GM23338 (cell line): ENCODE data around the gene UBL4A. TPM values are rescaled to one million over a fixed set of nuclear protein-coding genes. Genes with fewer than 3 reads are reported as not detected.

Experiments
- ATAC-seq: fragments of 200-7000 bp; cut with Tn5 transposase; 3 replicates; pipeline ENCODE4 v1.9.1; 2020
- DNase-seq: peaks from one replicate; pipeline ENCODE4 v3.0.0-alpha.2; 2015; ENCODE audit warnings: low spot score
- H2AFZ ChIP-seq: fragments of 200-600 bp; sonication (generic); 2 replicates; pipeline ENCODE4 v1.8.0; 2016; ENCODE audit warnings: antibody characterized with exemption, mild to moderate bottlenecking, moderate library complexity
- H3F3A ChIP-seq: fragments of 200-600 bp; sonication (generic); replicated peaks from 2 replicates; pipeline ENCODE4 v1.8.0; 2017; ENCODE audit warnings: antibody characterized with exemption, mixed run types, low read depth
- H3K27ac ChIP-seq: fragments of 200-600 bp; sonication (generic); 2 replicates; pipeline ENCODE4 v1.6.1; 2016; ENCODE audit warnings: low read depth
- H3K27me3 ChIP-seq: fragments of 200-600 bp; sonication (generic); 2 replicates; pipeline ENCODE4 v1.8.0; 2016; ENCODE audit warnings: mild to moderate bottlenecking, mixed run types, moderate library complexity; ENCODE audit not compliant: insufficient read depth
- H3K36me3 ChIP-seq: fragments of 200-600 bp; sonication (generic); 2 replicates; pipeline ENCODE4 v1.8.0; 2016; ENCODE audit warnings: mild to moderate bottlenecking; ENCODE audit not compliant: insufficient read depth
- H3K4me1 ChIP-seq: fragments of 200-600 bp; sonication (generic); 2 replicates; pipeline ENCODE4 v1.8.0; 2016; ENCODE audit warnings: mild to moderate bottlenecking, moderate library complexity; ENCODE audit not compliant: insufficient read depth
- H3K4me2 ChIP-seq: fragments of 200-600 bp; sonication (generic); 2 replicates; pipeline ENCODE4 v1.7.1; 2017; ENCODE audit warnings: mixed run types
- H3K4me3 ChIP-seq: fragments of 200-600 bp; sonication (generic); 2 replicates; pipeline ENCODE4 v1.6.1; 2016; ENCODE audit warnings: mixed run types
- H3K79me2 ChIP-seq: fragments of 200-600 bp; sonication (generic); replicated peaks from 2 replicates; pipeline ENCODE4 v1.8.0; 2017; ENCODE audit warnings: mild to moderate bottlenecking; ENCODE audit not compliant: insufficient read depth
- H3K9me2 ChIP-seq: fragments of 200-600 bp; sonication (generic); 2 replicates; pipeline ENCODE4 v1.8.0; 2017; ENCODE audit not compliant: insufficient read depth
- H4K20me1 ChIP-seq: fragments of 200-600 bp; sonication (generic); replicated peaks from 2 replicates; pipeline ENCODE4 v1.8.0; 2017; ENCODE audit warnings: mild to moderate bottlenecking; ENCODE audit not compliant: insufficient read depth
- H3K27ac Mint-ChIP-seq: 2 replicates; pipeline ENCODE4 v1.8.0; 2020; ENCODE audit warnings: inconsistent platforms, mild to moderate bottlenecking, moderate library complexity, mixed read lengths
- H3K27me3 Mint-ChIP-seq: 3 replicates; pipeline ENCODE4 v1.8.0; 2022; ENCODE audit warnings: low read depth, mild to moderate bottlenecking, moderate library complexity, mixed read lengths, inconsistent platforms; ENCODE audit not compliant: insufficient read depth, poor library complexity
- H3K36me3 Mint-ChIP-seq: 3 replicates; pipeline ENCODE4 v1.8.0; 2021; ENCODE audit warnings: low read depth, mild to moderate bottlenecking, inconsistent platforms, moderate library complexity, mixed read lengths
- H3K4me1 Mint-ChIP-seq: 3 replicates; pipeline ENCODE4 v1.8.0; 2020; ENCODE audit warnings: mild to moderate bottlenecking, inconsistent platforms, mixed read lengths
- H3K4me3 Mint-ChIP-seq: 3 replicates; pipeline ENCODE4 v1.8.0; 2021; ENCODE audit warnings: moderate library complexity, mild to moderate bottlenecking, inconsistent platforms, mixed read lengths
- H3K9me3 Mint-ChIP-seq: 3 replicates; pipeline ENCODE4 v1.8.0; 2020; ENCODE audit warnings: moderate library complexity, mild to moderate bottlenecking, inconsistent platforms, mixed read lengths
- CREB1 ChIP-seq: fragments of 250-450 bp; sonication (Bioruptor Pico); IDR thresholded peaks from 2 replicates; pipeline ENCODE4 v1.5.0; 2020; ENCODE audit warnings: low read depth, mild to moderate bottlenecking, moderate library complexity
- CTCF ChIP-seq, 2 experiments: fragments of 200-600 bp in 1 of 2; sonication (generic) in 1 of 2; conservative IDR thresholded peaks; 2 replicates each; pipeline versions ENCODE4 v1.5.1 to v1.6.1; 2016 to 2017; ENCODE audit warnings: antibody characterized with exemption in 2 of 2, low read depth in 2 of 2, mild to moderate bottlenecking in 2 of 2, moderate library complexity in 1 of 2
- ETS1 ChIP-seq: IDR thresholded peaks from 2 replicates; pipeline ENCODE4 v1.6.1; 2016; ENCODE audit warnings: antibody characterized with exemption
- EZH2 ChIP-seq: fragments of 200-600 bp; sonication (generic); IDR thresholded peaks from one replicate; pipeline ENCODE4 v1.8.0; 2017; ENCODE audit warnings: antibody characterized with exemption, mild to moderate bottlenecking, low read depth; ENCODE audit not compliant: unreplicated experiment
- EZH2phosphoT487 ChIP-seq: fragments of 200-600 bp; sonication (generic); IDR thresholded peaks from one replicate; pipeline ENCODE4 v1.8.1; 2018; ENCODE audit warnings: antibody characterized with exemption; ENCODE audit not compliant: unreplicated experiment
- JUNB ChIP-seq: IDR thresholded peaks from one replicate; pipeline ENCODE4 v1.6.1; 2016; ENCODE audit warnings: antibody characterized with exemption; ENCODE audit not compliant: unreplicated experiment
- NANOG ChIP-seq: IDR thresholded peaks from 2 replicates; pipeline ENCODE4 v1.6.1; 2016; ENCODE audit warnings: antibody characterized with exemption, borderline replicate concordance
- POLR2AphosphoS5 ChIP-seq: IDR thresholded peaks from 2 replicates; pipeline ENCODE4 v1.6.1; 2016; ENCODE audit warnings: antibody characterized with exemption, low read depth
- REST ChIP-seq: IDR thresholded peaks from one replicate; pipeline ENCODE4 v1.6.1; 2018; ENCODE audit warnings: antibody characterized with exemption; ENCODE audit not compliant: unreplicated experiment
- STAT1 ChIP-seq: IDR thresholded peaks from one replicate; pipeline ENCODE4 v1.6.1; 2016; ENCODE audit warnings: antibody characterized with exemption; ENCODE audit not compliant: unreplicated experiment
- ZNF114 ChIP-seq: fragments of 250-450 bp; sonication (Bioruptor Pico); IDR thresholded peaks from 2 replicates; pipeline ENCODE4 v1.5.0; 2020; ENCODE audit warnings: mild to moderate bottlenecking, moderate library complexity
- ZNF331 ChIP-seq: fragments of 250-450 bp; sonication (Bioruptor Pico); IDR thresholded peaks from 2 replicates; pipeline ENCODE4 v1.5.0; 2020; ENCODE audit warnings: low read depth, mild to moderate bottlenecking, moderate library complexity
- ZNF462 ChIP-seq: fragments of 250-450 bp; sonication (Bioruptor Pico); IDR thresholded peaks from 2 replicates; pipeline ENCODE4 v1.5.0; 2020; ENCODE audit warnings: mild to moderate bottlenecking, moderate library complexity
- polyA plus RNA-seq: library from polyadenylated mRNA; unstranded; fragments of >200 nt; fragmentation: Nextera tagmentation; extraction: Ambion mirVana; gene quantifications from 2 replicates; pipeline ENCODE4 v1.2.1, GENCODE V29; 2016
- total RNA-seq: library from RNA; depleted of rRNA; stranded (reverse); fragments of >200 nt; shearing (Covaris generic); gene quantifications from 2 replicates; pipeline ENCODE4 v1.2.3, GENCODE V29; 2014

Gene UBL4A
- total and polyA plus RNA-seq, 2 experiments from 2014 or later = 15.6 to 43.7 TPM

GRCh38 chrX:154463611-154464220 is 22.7 kb downstream of the UBL4A start:
- Histone ChIP-seq H3K27me3 (no peaks in the 10 kb centered on the region), H3F3A (no peaks in the 10 kb centered on the region), H3K36me3 (no peaks in the 10 kb centered on the region), H3K9me2 (no peaks in the 10 kb centered on the region), H4K20me1 (no peaks in the 10 kb centered on the region), H3K4me2 (no peak overlapping the region), H2AFZ (no peak overlapping the region), H3K79me2 (no peaks in the 10 kb centered on the region), H3K4me1 (no peaks in the 10 kb centered on the region), H3K4me3 (no peak overlapping the region), H3K27ac (no peak overlapping the region)
- no peaks in the 10 kb centered on the region for H3K4me1 Mint-ChIP-seq
- ATAC-seq (no peak), DNase-seq (no peak)
- peaks cover 10% of the 10 kb centered on the region; the same call in 2 of the 3 replicates for H3K36me3 Mint-ChIP-seq
- no peak overlapping the region for H3K27ac Mint-ChIP-seq
- H3K4me3 Mint-ChIP-seq = no peak overlapping the region
- H3K27me3 Mint-ChIP-seq = no peaks in the 10 kb centered on the region
- H3K9me3 Mint-ChIP-seq = no peaks in the 10 kb centered on the region
- TF ChIP-seq NANOG (no peak), ETS1 (no peak), ZNF462 (CRISPR knock-in tag) (no peak), POLR2AphosphoS5 (no peak), ZNF114 (no peak), CTCF (conservative IDR thresholded peaks at IDR 0.05; ENCODE audit: low read depth in 2 of 2) (no peak), EZH2 (no peak), CREB1 (no peak), REST (no peak), JUNB (no peak), ZNF331 (CRISPR knock-in tag) (no peak), STAT1 (no peak), EZH2phosphoT487 (no peak)
